GM19238 (cell line): Measurements from ENCODE around the gene IL1R2.

Experiments used
- DNase-seq: peaks from one replicate; pipeline ENCODE4 v3.0.0; 2011; ENCODE audit warnings: low spot score; ENCODE audit not compliant: insufficient read length

IL1R2 gene

DNA sequence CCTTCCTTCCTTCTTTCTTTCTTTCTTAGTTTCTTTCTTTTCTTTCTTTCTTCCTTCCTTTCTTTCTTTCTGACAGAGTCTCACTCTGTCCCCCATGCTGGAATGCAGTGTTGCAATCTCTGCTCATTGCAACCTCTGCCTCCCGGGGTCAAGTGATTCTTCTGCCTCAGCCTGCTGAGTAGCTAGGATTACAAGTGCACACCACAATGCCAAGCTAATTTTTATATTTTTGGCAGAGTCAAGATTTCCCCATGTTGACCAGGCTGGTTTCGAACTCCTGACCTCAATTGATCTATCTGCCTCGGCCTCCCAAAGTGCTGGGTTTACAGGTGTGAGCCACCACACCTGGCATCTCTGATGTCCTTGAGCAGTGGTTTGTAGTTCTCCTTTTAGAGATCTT lies 48.5 kb downstream of the IL1R2 start:
- DNase-seq = no peak

GRCh38 chr2:102041351-102041750 lies 49.6 kb downstream of the IL1R2 start:
- DNase-seq = no peak

- no peak for DNase-seq
Observed at GRCh38 chr2:102042196-102043081, 50.7 kb downstream of the IL1R2 start.

DNA sequence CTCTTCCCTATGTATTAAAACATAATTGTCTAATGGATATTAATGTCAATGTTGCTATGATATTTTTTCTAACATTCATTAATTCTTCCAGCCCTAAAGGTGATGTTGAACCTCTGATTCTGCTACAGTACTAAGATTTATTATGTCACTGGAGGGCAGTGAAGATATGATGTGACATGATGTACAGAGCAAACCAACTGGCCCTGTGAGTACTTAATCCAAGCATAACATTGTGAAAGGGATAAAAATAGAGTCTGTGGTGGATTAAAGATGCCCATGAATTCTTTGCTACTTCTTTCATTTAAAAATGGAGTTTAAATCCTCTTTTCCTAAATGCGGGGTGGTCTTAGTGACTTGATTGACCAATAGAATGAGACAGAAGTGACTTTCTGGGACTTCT lies 51.8 kb downstream of the IL1R2 start:
- DNase-seq = no peak

DNA sequence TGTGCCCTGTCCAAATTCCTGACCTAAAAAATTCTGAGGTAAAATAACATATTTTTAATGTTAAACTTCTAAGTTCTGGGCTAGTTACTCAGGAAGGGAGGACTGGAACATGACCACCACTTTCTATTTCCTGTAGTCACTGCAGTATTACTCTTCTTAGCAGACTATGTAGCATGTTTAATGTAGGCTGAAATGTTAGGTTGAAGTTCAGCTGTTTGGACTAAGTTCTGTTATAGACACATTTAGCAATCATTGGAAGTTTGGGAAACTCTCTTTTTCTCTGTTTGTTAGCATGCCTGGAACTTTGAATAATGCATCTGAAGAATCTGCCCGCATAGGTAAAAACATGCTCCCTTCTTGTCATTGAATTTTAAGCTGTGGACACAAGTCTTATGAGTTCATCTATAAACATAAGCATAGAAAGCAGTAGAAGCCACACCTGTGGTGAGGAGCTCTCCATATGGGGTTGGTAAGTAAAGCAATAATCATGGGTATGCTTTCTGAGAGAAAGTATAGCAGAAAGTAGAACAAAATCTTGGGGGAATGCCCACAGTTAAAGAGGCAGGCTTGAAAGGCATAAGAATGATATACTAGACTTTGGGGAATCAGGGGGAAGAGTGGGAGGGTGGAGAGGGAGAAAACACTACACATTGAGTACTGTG lies 52.6 kb downstream of the IL1R2 start:
- DNase-seq = no peak

DNA sequence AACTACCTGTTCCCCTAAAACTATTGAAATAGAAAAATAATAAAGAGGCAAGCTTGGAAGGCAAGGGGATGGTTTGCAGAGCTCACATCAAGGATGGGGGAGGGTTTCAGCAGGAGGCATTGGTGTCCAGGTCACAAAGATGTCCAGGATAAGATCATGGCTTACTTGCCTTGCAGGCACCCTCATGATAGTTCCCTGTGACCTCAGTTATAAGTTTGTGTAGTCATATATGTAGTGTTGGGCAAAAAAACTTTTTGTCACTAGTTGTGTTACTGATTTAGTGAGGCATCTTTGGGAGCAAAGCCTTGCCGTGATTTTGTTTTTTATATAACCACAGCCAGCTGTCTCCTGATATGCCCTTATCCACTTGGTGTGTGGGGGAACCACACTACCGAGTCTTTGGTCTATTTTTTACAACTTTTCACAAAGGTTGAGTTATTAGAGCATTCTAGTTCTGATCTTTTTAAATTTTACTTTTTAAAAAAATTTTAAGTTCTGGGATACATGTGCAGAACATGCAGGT lies 53.3 kb downstream of the IL1R2 start:
- no peak for DNase-seq

- no peak for DNase-seq
Observed at GRCh38 chr2:102045697-102046096, 53.9 kb downstream of the IL1R2 start.

- DNase-seq = no peak
Observed at GRCh38 chr2:102046135-102046986, 54.6 kb downstream of the IL1R2 start.

DNA sequence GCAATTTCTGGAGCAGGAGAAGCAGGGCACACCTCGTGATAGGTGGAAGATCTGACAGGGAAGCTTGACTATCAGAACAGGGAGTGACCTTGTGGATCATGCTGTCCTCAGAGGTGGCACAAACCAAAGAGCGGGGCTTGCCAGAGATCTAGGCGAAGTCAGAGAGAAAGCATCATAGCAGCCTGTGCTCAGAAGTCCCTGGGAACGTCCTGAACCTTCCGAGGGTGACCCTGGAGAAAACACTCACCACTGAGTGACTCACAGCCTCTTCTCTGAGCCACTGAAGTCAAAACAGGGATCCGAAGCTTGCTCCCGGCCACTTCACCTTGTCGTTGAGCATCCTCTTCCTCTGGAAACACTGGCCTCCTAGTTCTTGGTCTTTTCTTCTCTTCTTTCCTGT lies 56.7 kb downstream of the IL1R2 start:
- DNase-seq = no peak

DNA sequence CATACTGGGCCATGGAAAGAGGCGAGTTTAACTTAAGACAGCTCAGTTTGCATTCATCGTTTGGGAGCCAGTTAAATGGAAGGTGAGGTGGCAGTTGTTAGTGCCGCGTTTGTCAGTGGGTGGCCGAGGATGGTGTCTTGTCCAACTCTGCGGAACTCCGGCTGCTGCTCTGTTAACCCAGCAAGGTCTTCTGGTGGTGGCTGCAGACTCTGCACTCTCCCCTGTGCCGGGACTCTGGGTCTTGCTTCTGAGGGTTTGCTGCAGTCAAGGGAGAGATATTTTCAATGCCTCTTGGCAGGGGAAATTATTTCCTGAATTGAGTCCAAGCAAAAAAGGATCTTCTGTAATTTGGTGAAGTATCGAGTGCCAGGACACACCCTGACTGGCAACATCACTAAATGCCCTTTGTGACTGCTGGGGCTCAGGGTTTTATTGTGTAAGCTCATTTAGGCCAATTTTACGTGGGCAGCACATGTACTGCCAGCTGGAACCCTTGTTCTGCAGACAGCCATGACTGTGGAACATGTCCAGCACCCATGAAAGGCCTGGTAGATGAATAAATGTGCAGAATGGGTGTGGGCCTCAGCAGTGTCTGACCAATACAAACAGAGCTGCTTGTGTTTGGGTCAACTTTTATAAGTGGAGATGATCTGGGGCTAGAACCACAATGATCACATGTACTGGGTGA lies 58.1 kb downstream of the IL1R2 start:
- no peak for DNase-seq

- no peak for DNase-seq
Observed at GRCh38 chr2:102050854-102051391, 59.2 kb downstream of the IL1R2 start.

DNA sequence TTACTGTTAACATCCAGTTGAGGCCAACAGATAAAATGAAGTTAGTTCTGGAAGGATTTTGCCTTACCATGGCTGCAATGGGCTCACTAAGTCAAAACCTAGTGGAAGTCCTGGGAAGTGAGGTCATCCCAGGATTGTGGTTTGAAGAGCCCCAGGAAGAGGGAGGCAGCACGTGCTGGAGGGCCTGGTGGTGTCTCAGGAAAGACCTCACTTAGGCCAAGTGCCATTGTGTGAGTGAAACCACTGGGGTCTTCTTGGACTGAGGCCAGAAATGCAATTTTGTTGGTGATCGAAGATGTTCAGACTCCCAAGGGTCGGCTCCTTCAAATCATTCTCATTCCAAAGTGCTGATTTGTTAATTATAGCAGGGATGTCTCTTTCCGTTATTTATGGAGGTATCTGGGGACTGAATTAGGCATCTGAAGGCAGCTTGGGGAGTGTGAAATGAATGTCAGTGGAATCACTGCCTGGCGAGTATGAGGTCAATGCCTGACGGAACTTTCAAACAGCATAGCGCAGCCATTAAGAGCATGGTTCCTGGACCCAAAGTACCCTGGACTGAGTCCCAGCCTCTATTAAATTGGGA lies 60.0 kb downstream of the IL1R2 start:
- no peak for DNase-seq

GRCh38 chr2:102052365-102052764 lies 60.6 kb downstream of the IL1R2 start:
- DNase-seq = no peak

- DNase-seq = no peak
Observed at GRCh38 chr2:102053096-102053495, 61.3 kb downstream of the IL1R2 start.

- DNase-seq = no peak
Observed at GRCh38 chr2:102055346-102055990, 63.7 kb downstream of the IL1R2 start.

GRCh38 chr2:102056079-102056581 lies 64.4 kb downstream of the IL1R2 start:
- DNase-seq = no peak

DNA sequence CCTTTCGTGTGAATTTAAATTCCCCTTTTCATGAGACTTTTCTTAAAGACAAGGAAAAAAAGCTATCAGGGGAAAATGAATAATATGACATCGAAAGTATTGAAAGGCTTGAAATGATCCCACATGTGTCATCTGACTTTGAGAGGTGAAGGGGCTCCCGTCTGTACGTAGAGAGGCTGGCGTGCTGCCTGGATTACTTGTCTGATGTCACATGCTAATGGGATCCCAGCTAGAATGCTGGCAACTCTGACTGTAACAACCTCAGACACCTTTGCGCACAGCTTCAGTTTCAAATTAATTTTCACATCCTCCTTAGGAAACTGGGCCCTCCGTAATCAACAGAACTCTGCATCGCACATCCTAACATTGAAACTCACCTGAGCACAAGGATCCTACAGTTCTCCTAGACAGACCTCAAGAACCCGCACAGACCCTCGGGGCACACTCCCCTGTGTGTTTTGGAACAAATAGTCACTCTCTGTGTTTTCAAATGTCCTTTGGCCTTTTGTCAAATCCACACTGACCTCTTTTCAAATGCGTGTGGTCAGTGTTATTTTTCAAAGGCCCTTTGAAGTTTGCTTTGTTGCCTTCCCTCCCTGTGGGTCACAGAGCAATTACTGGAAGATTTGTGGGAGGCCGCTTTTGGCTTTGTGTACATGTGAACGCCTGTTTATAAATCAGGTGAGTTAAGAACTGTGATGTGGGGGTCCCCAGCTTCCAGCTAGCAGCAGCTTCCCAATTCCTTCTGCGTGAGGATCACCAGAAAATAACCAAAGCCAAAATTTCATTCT lies 65.9 kb downstream of the IL1R2 start:
- DNase-seq = no peak

DNA sequence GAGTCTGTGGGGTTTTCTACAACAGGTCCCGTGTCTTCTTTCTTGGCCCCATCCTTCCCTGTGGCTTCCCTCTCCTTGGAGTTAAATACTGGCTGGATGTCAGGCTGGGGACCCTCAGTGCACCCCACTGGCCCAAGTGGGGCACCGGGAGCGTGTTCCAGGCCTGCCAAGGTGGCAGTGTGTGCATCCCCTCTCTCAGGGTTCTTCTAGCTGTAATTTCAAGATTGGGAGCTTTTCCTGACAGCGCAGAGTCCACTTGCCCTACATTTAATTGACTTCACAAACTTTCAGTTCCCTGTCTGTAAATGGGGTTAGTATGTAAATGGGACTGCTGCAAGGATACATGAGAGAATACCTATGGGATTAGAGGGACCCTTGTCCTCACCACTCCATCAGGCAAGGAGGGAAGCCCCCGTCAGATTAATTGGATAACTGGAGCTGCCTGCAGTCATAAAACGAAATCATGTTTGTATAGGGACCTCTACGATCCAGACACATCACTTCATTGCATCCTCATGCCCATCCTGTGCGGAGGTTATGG lies 66.6 kb downstream of the IL1R2 start:
- DNase-seq = no peak

- no peak for DNase-seq
Observed at GRCh38 chr2:102059151-102059550, 67.4 kb downstream of the IL1R2 start.
